CD4-positive, CD25-positive, alpha-beta regulatory T cell (primary cell): ENCODE measurements around the gene CPT1C. TPM values are rescaled to one million over a fixed set of nuclear protein-coding genes. Genes with fewer than 3 reads are reported as not detected.
A peak's percentile ranks its signal among the peaks of the same experiment; 100 is the strongest.

ENCODE experiments used
- ATAC-seq, 2 donors: fragments of 150-1000 bp; cut with Tn5 transposase; one replicate each; pipeline ENCODE4 v1.10.0; 2021; ENCODE audit warnings: low read depth in 2 of 2, moderate number of reproducible peaks in 2 of 2, moderate library complexity in 1 of 2
- DNase-seq, 3 donors: peaks; one replicate each; pipeline versions ENCODE4 v3.0.0 to v3.0.0-alpha.2; 2012 to 2022; ENCODE audit warnings: mixed read lengths in 1 of 3
- H3K27ac ChIP-seq: one replicate; pipeline ENCODE4 v1.7.0; 2013; ENCODE audit warnings: mild to moderate bottlenecking, low read length; ENCODE audit not compliant: insufficient read depth, poor library complexity, severe bottlenecking
- H3K27me3 ChIP-seq: one replicate; pipeline ENCODE4 v1.7.0; 2013; ENCODE audit warnings: low read length; ENCODE audit not compliant: control insufficient read depth, insufficient read depth
- H3K36me3 ChIP-seq: one replicate; pipeline ENCODE4 v1.7.0; 2013; ENCODE audit warnings: mild to moderate bottlenecking, low read length, moderate library complexity; ENCODE audit not compliant: control insufficient read depth, insufficient read depth
- H3K4me1 ChIP-seq: 2 replicates; pipeline ENCODE4 v1.7.0; 2013; ENCODE audit warnings: mild to moderate bottlenecking, low read length; ENCODE audit not compliant: insufficient read depth, control insufficient read depth, poor library complexity, severe bottlenecking
- H3K4me3 ChIP-seq: one replicate; pipeline ENCODE4 v1.7.0; 2013; ENCODE audit warnings: low read depth, mild to moderate bottlenecking, low read length, moderate library complexity
- H3K9me3 ChIP-seq, 2 experiments: 1 replicate in 1 of 2; 2 replicates in 1 of 2; pipeline ENCODE4 v1.7.0; 2013; ENCODE audit warnings: low read length in 2 of 2, mild to moderate bottlenecking in 1 of 2, moderate library complexity in 1 of 2; ENCODE audit not compliant: control insufficient read depth in 2 of 2
- H3K27ac Mint-ChIP-seq, 3 donors: one replicate each; pipeline ENCODE4 v1.8.0; 2020 to 2022; ENCODE audit warnings: mild to moderate bottlenecking in 3 of 3, mixed read lengths in 3 of 3, moderate library complexity in 2 of 3
- H3K27me3 Mint-ChIP-seq: one replicate; pipeline ENCODE4 v1.8.0; 2022; ENCODE audit warnings: mild to moderate bottlenecking, mixed read lengths
- H3K36me3 Mint-ChIP-seq: one replicate; pipeline ENCODE4 v1.8.0; 2020; ENCODE audit warnings: mixed read lengths
- H3K4me1 Mint-ChIP-seq, 4 donors: one replicate each; pipeline ENCODE4 v1.8.0; 2020 to 2022; ENCODE audit warnings: mixed read lengths in 4 of 4, mild to moderate bottlenecking in 1 of 4
- H3K4me3 Mint-ChIP-seq, 4 donors: one replicate each; pipeline ENCODE4 v1.8.0; 2020 to 2022; ENCODE audit warnings: mild to moderate bottlenecking in 4 of 4, mixed read lengths in 4 of 4, moderate library complexity in 3 of 4
- H3K9me3 Mint-ChIP-seq, 7 donors: one replicate each; pipeline ENCODE4 v1.8.0; 2020 to 2022; ENCODE audit warnings: mixed read lengths in 7 of 7, mild to moderate bottlenecking in 3 of 7, moderate library complexity in 2 of 7
- polyA plus RNA-seq, 4 donors: library from polyadenylated mRNA; unstranded; fragments of 300-500 nt; fragmentation: Illumina TruSeq; gene quantifications; one replicate each; pipeline ENCODE4 v1.2.3, GENCODE V29; 2021
- total RNA-seq: library from RNA; stranded (reverse); gene quantifications from one replicate; pipeline ENCODE4 v1.2.3, GENCODE V29; 2022

CPT1C gene
- total and polyA plus RNA-seq, 5 donors from 2014 or later = 0.41 to 0.84 (median 0.60) TPM; not detected in 1

DNA sequence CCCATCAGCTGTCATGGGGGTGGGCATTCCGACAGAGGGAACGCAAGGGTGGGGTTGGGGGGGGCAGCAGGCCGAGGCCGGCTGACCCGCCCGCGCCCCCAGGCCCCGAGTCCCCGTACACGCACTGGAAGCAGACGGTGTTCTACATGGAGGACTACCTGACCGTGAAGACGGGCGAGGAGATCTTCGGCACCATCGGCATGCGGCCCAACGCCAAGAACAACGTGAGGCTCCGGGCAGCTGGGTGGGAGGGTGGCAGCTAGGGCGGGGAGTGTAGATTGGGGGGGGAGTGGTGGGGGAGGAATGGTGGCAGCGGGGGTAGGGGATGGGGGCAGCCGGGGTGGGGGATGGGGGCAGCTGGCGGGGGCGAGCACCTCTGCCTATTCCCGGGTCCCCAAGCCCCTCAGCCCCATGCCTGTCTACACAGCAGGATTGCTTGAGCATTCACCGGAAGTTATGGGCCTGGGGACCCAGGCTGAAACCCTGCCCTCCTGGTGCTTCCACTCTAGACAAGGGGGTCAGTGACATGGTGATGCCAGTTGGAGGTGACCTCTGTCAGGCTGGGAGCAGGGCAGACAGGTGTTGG is 4.3 kb upstream of the CPT1C start:
- peaks cover 33% of the 10 kb centered on the region for H3K36me3 ChIP-seq
- H3K36me3 Mint-ChIP-seq = peaks cover 9% of the 10 kb centered on the region

DNA sequence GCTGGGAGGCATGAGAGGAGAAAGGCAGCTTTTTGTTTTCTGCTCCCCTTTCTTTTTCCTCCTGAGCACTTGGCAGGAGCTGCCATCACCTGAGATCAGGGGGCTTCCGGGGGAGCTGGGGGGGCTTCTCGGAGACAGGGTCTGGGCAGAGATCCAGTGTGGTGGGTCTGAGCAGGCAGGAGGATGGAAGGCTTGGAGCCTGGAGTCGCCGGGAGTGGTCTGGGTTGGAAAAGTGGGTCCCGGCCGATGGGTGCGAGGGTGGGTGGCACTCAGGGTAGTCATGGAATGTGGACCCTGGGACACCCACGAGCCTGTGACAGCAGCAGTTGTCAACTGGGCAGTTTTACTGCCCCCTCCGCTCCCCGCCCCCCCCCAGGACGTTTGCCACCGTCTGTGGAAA is 3.8 kb upstream of the CPT1C start:
- no peak overlapping the region for H3K27ac Mint-ChIP-seq
- no peak overlapping the region for H3K27ac ChIP-seq
- H3K27me3 ChIP-seq = peaks cover 3% of the 10 kb centered on the region
- peak overlapping the region in 1 of 4 donors; percentile 35 for H3K4me3 Mint-ChIP-seq
- ATAC-seq (no peak), DNase-seq (no peak)
- peaks cover 6 to 26% (median 12%) of the 10 kb centered on the region in 4 donors for H3K4me1 Mint-ChIP-seq
- H3K9me3 ChIP-seq = no peaks in the 10 kb centered on the region
- peaks cover 16% of the 10 kb centered on the region for H3K27me3 Mint-ChIP-seq
- H3K4me1 ChIP-seq = peaks cover 19% of the 10 kb centered on the region
- no peaks in the 10 kb centered on the region for H3K9me3 Mint-ChIP-seq
- peaks cover 28% of the 10 kb centered on the region for H3K36me3 ChIP-seq
- H3K36me3 Mint-ChIP-seq = peaks cover 9% of the 10 kb centered on the region
- H3K4me3 ChIP-seq = no peak overlapping the region

More for the DNA sequence above, 4.3 kb upstream of the CPT1C start:
- H3K27me3 ChIP-seq = peaks cover 1% of the 10 kb centered on the region
- Mint-ChIP-seq H3K4me3 (no peak overlapping the region), H3K4me1 (peaks cover 6 to 25% (median 12%) of the 10 kb centered on the region in 4 donors), H3K27me3 (peaks cover 15% of the 10 kb centered on the region), H3K9me3 (no peaks in the 10 kb centered on the region), H3K27ac (no peak overlapping the region)
- no peaks in the 10 kb centered on the region for H3K9me3 ChIP-seq
- DNase-seq (no peak), ATAC-seq (no peak)
- H3K4me3 ChIP-seq = no peak overlapping the region
- no peak overlapping the region for H3K27ac ChIP-seq
- peaks cover 17% of the 10 kb centered on the region for H3K4me1 ChIP-seq

DNA sequence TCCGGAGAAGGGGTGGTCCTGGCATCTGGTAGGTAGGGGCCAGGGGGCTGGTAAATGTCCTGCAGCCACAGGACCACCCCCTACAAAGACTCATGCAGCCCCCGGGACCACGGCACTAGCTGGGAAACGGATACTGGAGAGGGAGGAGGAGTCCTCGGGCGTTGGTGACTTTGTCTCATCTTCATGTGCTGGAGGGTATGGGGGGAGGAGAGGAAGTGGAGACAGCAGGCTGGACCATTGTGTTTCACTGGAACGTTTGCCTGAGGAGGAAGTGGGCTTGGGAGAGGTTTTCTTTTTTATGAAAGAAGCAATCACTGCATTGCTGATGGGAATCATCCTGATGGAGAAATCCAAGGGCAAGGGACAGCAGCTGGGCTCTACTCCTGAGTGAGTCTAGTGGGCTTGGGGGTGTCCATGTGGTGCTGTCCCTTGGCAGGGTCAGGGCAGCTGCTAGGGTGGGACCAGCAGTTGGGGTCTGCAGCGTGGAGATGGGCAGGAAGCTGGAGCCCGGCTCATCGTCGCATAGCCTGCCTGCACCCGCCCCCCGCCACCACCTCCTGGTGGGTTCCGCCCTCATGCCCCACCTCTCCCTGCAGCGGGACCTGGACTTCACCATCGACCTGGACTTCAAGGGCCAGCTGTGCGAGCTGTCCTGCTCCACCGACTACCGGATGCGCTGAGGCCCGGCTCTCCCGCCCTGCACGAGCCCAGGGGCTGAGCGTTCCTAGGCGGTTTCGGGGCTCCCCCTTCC is 3.2 kb upstream of the CPT1C start:
- no peak overlapping the region for H3K27ac ChIP-seq
- peaks cover 24% of the 10 kb centered on the region for H3K36me3 ChIP-seq
- peaks cover 6 to 26% (median 12%) of the 10 kb centered on the region in 4 donors for H3K4me1 Mint-ChIP-seq
- H3K27me3 Mint-ChIP-seq = peaks cover 16% of the 10 kb centered on the region
- H3K4me1 ChIP-seq = peaks cover 19% of the 10 kb centered on the region
- no peak for ATAC-seq
- no peak for DNase-seq
- H3K9me3 ChIP-seq = no peaks in the 10 kb centered on the region
- no peak overlapping the region for H3K4me3 ChIP-seq
- H3K27me3 ChIP-seq = peaks cover 3% of the 10 kb centered on the region
- no peaks in the 10 kb centered on the region for H3K9me3 Mint-ChIP-seq
- H3K4me3 Mint-ChIP-seq = peak overlapping the region in 1 of 4 donors; percentile 35
- H3K27ac Mint-ChIP-seq = no peak overlapping the region
- peaks cover 9% of the 10 kb centered on the region for H3K36me3 Mint-ChIP-seq

DNA sequence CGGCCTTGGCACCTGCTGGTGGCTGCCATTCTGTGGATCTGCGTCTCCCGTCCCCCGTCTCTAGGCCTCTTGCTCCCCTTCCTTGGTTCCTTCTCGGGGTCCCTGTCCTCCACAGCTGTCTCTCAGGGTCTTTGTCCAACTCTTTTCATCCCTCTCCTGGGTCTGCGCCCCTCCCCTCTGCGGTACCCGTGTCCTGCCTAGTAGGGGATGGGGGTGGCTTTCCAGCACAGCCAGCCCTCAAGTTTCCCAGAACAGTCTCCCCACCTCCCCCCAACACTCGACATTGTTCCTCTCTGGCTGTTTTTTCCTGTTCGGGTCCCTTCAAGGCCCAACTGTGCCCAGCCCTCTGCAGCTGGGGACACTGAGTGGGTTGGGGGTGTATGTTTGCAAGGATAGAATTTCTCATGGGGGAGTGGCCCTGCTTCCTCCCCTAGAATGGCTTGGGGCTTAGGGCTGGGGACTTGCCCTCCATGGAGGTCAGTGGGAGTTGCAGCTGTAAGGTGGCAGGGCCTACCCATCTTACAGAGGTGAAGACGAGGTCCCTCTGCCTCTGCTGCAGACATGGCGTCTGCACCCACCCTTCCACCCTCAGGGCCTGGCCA is 2.3 kb upstream of the CPT1C start:
- Mint-ChIP-seq H3K9me3 (no peaks in the 10 kb centered on the region), H3K4me1 (peaks cover 6 to 26% (median 12%) of the 10 kb centered on the region in 4 donors), H3K4me3 (peak overlapping the region in 1 of 4 donors; percentile 61), H3K27me3 (peaks cover 22% of the 10 kb centered on the region), H3K36me3 (peaks cover 9% of the 10 kb centered on the region), H3K27ac (peak overlapping the region in 1 of 3 donors; percentile 45)
- Histone ChIP-seq H3K9me3 (no peaks in the 10 kb centered on the region), H3K27me3 (peaks cover 3% of the 10 kb centered on the region), H3K36me3 (peaks cover 21% of the 10 kb centered on the region), H3K27ac (no peak overlapping the region), H3K4me1 (peaks cover 19% of the 10 kb centered on the region), H3K4me3 (no peak overlapping the region)
- no peak for DNase-seq
- no peak for ATAC-seq

DNA sequence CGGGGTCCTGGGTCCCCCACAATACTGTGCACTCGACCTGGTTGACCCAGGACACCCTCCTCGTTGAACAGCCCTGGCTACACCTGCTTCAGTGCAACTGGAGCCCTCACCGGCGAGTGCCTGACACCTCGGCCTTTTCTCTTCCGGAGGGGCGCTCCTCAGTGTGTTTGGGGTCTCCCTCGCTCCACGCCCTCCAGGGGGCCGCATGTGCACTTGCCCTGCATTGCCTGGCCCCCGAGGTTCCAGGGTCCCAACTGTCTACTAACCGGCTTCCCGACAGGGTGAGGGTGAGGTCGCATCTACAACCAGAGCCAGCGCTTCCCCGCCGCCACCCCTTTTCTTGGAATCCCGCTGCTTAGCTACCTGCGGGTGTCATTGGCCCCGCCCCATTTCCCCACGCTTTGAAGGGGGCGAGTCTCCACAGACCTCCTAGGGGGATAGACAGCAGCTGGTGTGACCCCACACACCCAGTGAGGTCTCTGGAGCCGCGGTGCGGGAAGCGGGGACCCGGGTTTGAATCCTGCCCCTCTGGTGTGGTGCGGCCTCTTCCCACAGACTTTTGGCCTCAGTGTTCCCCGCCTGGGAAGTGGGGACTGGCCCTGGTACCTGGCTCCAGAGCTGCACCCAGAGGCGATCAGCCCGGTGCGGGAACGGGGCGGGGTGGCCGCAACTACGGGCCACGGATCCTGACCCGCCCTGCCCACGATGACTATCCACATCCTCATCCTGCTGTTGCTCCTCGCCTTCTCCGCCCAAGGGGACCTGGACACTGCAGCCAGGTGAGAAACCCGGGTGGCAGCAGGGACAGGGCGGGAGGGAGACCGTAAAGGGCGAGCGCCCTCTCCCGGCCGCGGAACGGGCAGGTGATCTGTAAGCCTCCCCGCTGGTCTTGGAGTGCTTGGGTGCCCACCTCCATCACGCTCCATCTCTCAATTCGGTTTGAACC is 1.5 kb upstream of the CPT1C start, which contains the start of gene ADM5:
Gene ADM5, plus strand, starts transcription at position 462 of the 946 bp plus-strand sequence. Its CDS starts 244 bp downstream, at position 706.
- peak in 1 of 2 donors; percentile 26 for ATAC-seq
- peaks cover 19% of the 10 kb centered on the region for H3K4me1 ChIP-seq

DNA sequence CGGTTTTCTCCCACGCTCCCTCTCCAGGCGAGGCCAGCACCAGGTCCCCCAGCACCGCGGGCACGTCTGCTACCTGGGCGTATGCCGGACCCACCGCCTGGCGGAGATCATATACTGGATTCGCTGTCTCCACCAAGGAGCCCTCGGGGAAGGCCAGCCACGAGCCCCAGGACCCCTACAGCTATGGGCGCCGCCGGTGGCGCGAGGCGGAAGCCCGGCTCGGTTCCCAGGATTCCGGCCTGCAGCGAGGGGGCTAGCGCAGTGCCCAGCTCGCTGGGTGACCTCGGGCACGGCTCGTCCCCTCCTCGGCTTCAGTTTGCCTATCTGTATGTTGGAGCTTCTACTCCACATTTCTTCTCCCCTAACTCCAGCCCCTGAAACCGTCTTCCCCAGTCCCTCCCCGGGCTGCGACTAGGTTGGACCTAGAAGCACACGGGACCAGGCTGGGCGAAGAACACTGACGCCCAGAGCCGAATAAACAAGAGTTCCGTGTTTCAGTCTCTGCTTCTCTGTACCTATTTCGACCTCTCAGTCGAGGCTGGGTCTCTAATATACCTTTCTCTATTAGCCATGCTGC is 749 bp upstream of the CPT1C start:
- ATAC-seq = peak in 1 of 2 donors; percentile 4
- peak overlapping the region; percentile 49 to 86 (median 71) for H3K27ac Mint-ChIP-seq

More for the DNA sequence above, 1.5 kb upstream of the CPT1C start, which contains the start of gene ADM5:
- Histone ChIP-seq H3K27me3 (peaks cover 3% of the 10 kb centered on the region), H3K4me3 (peak within 1 kb of the TSS; percentile 55), H3K27ac (no peak within 1 kb of the TSS), H3K36me3 (peaks cover 15% of the 10 kb centered on the region), H3K9me3 (no peaks in the 10 kb centered on the region)
- Mint-ChIP-seq H3K4me1 (peaks cover 6 to 26% (median 12%) of the 10 kb centered on the region in 4 donors), H3K27ac (peak within 1 kb of the TSS; percentile 49 to 86 (median 71)), H3K36me3 (peaks cover 9% of the 10 kb centered on the region), H3K9me3 (no peaks in the 10 kb centered on the region), H3K4me3 (peak within 1 kb of the TSS; percentile 71 to 98 (median 91)), H3K27me3 (peaks cover 22% of the 10 kb centered on the region)
- no peak for DNase-seq

More for the DNA sequence above, 749 bp upstream of the CPT1C start:
- no peak overlapping the region for H3K27ac ChIP-seq
- peaks cover 19% of the 10 kb centered on the region for H3K4me1 ChIP-seq
- Mint-ChIP-seq H3K36me3 (peaks cover 9% of the 10 kb centered on the region), H3K4me1 (peaks cover 6 to 26% (median 12%) of the 10 kb centered on the region in 4 donors), H3K9me3 (no peaks in the 10 kb centered on the region), H3K4me3 (peak overlapping the region; percentile 71 to 98 (median 91)), H3K27me3 (peaks cover 22% of the 10 kb centered on the region)
- peaks cover 13% of the 10 kb centered on the region for H3K36me3 ChIP-seq
- peak overlapping the region; percentile 55 for H3K4me3 ChIP-seq
- no peak for DNase-seq
- H3K9me3 ChIP-seq = no peaks in the 10 kb centered on the region
- peaks cover 3% of the 10 kb centered on the region for H3K27me3 ChIP-seq
